ENCODE results near the gene RBM38.

The RBM38 gene

GRCh38 chr20:57389695-57390603, 1.2 kb upstream of the RBM38 start:
- peak in 1 of 3 experiments; percentile 65 for DNase-seq (ENCODE audit: low read depth in 2 of 3, low spot score in 2 of 3)

- DNase-seq (ENCODE audit: low read depth in 2 of 3, low spot score in 2 of 3) = no peak
Measured at GRCh38 chr20:57391439-57392301, 474 bp downstream of the RBM38 start.

GRCh38 chr20:57392512-57393271, 1.5 kb downstream of the RBM38 start:
- no peak for DNase-seq (ENCODE audit: low read depth in 2 of 3, low spot score in 2 of 3)

GRCh38 chr20:57393321-57394120, 2.3 kb downstream of the RBM38 start:
- DNase-seq (ENCODE audit: low read depth in 2 of 3, low spot score in 2 of 3) = no peak

GRCh38 chr20:57394121-57395082, 3.2 kb downstream of the RBM38 start:
- no peak for DNase-seq (ENCODE audit: low read depth in 2 of 3, low spot score in 2 of 3)

- DNase-seq (ENCODE audit: low read depth in 2 of 3, low spot score in 2 of 3) = no peak
Measured at GRCh38 chr20:57395111-57395966, 4.1 kb downstream of the RBM38 start.

- no peak for DNase-seq (ENCODE audit: low read depth in 2 of 3, low spot score in 2 of 3)
Measured at GRCh38 chr20:57396212-57396983, 5.2 kb downstream of the RBM38 start.

- no peak for DNase-seq (ENCODE audit: low read depth in 2 of 3, low spot score in 2 of 3)
Measured at GRCh38 chr20:57396984-57397692, 5.9 kb downstream of the RBM38 start.

- no peak for DNase-seq (ENCODE audit: low read depth in 2 of 3, low spot score in 2 of 3)
Measured at GRCh38 chr20:57397693-57398108, 6.5 kb downstream of the RBM38 start.

- DNase-seq (ENCODE audit: low read depth in 2 of 3, low spot score in 2 of 3) = peak in 2 of 3 experiments; percentile 69 to 77
Measured at GRCh38 chr20:57398231-57398821, 7.1 kb downstream of the RBM38 start.

- DNase-seq (ENCODE audit: low read depth in 2 of 3, low spot score in 2 of 3) = no peak
Measured at GRCh38 chr20:57398901-57399535, 7.8 kb downstream of the RBM38 start.

- no peak for DNase-seq (ENCODE audit: low read depth in 2 of 3, low spot score in 2 of 3)
Measured at GRCh38 chr20:57399587-57400155, 8.5 kb downstream of the RBM38 start.

- DNase-seq (ENCODE audit: low read depth in 2 of 3, low spot score in 2 of 3) = no peak
Measured at GRCh38 chr20:57400231-57400701, 9.1 kb downstream of the RBM38 start.

GRCh38 chr20:57400821-57401564, 9.8 kb downstream of the RBM38 start:
- no peak for DNase-seq (ENCODE audit: low read depth in 2 of 3, low spot score in 2 of 3)

- no peak for DNase-seq (ENCODE audit: low read depth in 2 of 3, low spot score in 2 of 3)
Measured at GRCh38 chr20:57401565-57401918, 10.3 kb downstream of the RBM38 start.

Data from activated CD8-positive, alpha-beta memory T cell treated with anti-CD3 and anti-CD28 coated beads for 48 hours (primary cell).